Tibial nerve (tissue), 3 donors: ENCODE data around the gene SPINK2.

Experiments
- POLR2A ChIP-seq, 2 donors: fragments of 450-650 bp; IDR thresholded peaks; one replicate each; pipeline ENCODE4 v1.6.1; 2017; ENCODE audit warnings: antibody characterized with exemption in 2 of 2, mild to moderate bottlenecking in 2 of 2, moderate library complexity in 2 of 2
- TF ChIP-seq, protein P1 (sequence below), 5 experiments: fragments of 200-600 bp in 3 of 5; fragments of 450-650 bp in 2 of 5; sonication (generic) in 3 of 5; IDR thresholded peaks; one replicate each; pipeline ENCODE4 v1.5.1; 2016 to 2019; ENCODE audit warnings: antibody characterized with exemption in 5 of 5, mild to moderate bottlenecking in 3 of 5, moderate library complexity in 2 of 5

GRCh38 chr4:56796211-56796610 lies 25.3 kb downstream of the SPINK2 start:
- TF ChIP-seq, protein P1, sequence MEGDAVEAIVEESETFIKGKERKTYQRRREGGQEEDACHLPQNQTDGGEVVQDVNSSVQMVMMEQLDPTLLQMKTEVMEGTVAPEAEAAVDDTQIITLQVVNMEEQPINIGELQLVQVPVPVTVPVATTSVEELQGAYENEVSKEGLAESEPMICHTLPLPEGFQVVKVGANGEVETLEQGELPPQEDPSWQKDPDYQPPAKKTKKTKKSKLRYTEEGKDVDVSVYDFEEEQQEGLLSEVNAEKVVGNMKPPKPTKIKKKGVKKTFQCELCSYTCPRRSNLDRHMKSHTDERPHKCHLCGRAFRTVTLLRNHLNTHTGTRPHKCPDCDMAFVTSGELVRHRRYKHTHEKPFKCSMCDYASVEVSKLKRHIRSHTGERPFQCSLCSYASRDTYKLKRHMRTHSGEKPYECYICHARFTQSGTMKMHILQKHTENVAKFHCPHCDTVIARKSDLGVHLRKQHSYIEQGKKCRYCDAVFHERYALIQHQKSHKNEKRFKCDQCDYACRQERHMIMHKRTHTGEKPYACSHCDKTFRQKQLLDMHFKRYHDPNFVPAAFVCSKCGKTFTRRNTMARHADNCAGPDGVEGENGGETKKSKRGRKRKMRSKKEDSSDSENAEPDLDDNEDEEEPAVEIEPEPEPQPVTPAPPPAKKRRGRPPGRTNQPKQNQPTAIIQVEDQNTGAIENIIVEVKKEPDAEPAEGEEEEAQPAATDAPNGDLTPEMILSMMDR (IDR thresholded peaks at IDR 0.05), result no peak
- TF ChIP-seq POLR2A (IDR thresholded peaks at IDR 0.05), result no peak
